GM12878 (cell line): ENCODE results near the gene TGIF2. TPM values are rescaled to one million over a fixed set of nuclear protein-coding genes. Genes with fewer than 3 reads are reported as not detected.

Experiments used
- ATF2 ChIP-seq: IDR thresholded peaks from 2 replicates; pipeline ENCODE4 v1.6.1; 2012; ENCODE audit warnings: low read length, inconsistent platforms
- ESRRA ChIP-seq: IDR thresholded peaks from 2 replicates; pipeline ENCODE4 v1.6.1; 2012; ENCODE audit warnings: mild to moderate bottlenecking, low read length, improper control_type of control experiment
- FOS ChIP-seq: IDR thresholded peaks from 3 replicates; pipeline ENCODE4 v1.6.1; 2011; ENCODE audit warnings: borderline replicate concordance; ENCODE audit not compliant: insufficient read length; ENCODE audit errors: extremely low read depth
- HDGF ChIP-seq: fragments of 450-650 bp; IDR thresholded peaks from 2 replicates; pipeline ENCODE4 v1.6.1; 2016; ENCODE audit warnings: antibody characterized with exemption
- JUNB ChIP-seq: IDR thresholded peaks from 2 replicates; pipeline ENCODE4 v1.6.1; 2016; ENCODE audit warnings: antibody characterized with exemption, mild to moderate bottlenecking
- KLF5 ChIP-seq: fragments of 450-650 bp; IDR thresholded peaks from 2 replicates; pipeline ENCODE4 v1.6.1; 2014; ENCODE audit warnings: mild to moderate bottlenecking; ENCODE audit not compliant: partially characterized antibody
- NBN ChIP-seq: fragments of 450-650 bp; IDR thresholded peaks from 2 replicates; pipeline ENCODE4 v1.6.1; 2016
- NR2F1 ChIP-seq: fragments of 450-650 bp; conservative IDR thresholded peaks from 2 replicates; pipeline ENCODE4 v1.6.1; 2017; ENCODE audit warnings: mild to moderate bottlenecking
- PAX5 ChIP-seq: IDR thresholded peaks from 2 replicates; pipeline ENCODE4 v1.6.1; 2011; ENCODE audit warnings: low read depth, low read length, borderline replicate concordance
- POLR2AphosphoS2 ChIP-seq: IDR thresholded peaks from 2 replicates; pipeline ENCODE4 v1.6.1; 2011; ENCODE audit warnings: low read depth, mild to moderate bottlenecking, low read length, improper control_type of control experiment, moderate library complexity
- RB1 ChIP-seq: fragments of 450-650 bp; formaldehyde crosslinking; IDR thresholded peaks from 2 replicates; pipeline ENCODE4 v1.6.1; 2017; ENCODE audit warnings: mild to moderate bottlenecking, borderline replicate concordance
- RFX5 ChIP-seq: IDR thresholded peaks from 2 replicates; pipeline ENCODE4 v1.6.1; 2011; ENCODE audit warnings: low read depth, low read length, improper control_type of control experiment
- SMARCA5 ChIP-seq: fragments of 450-650 bp; IDR thresholded peaks from 2 replicates; pipeline ENCODE4 v1.6.1; 2017; ENCODE audit warnings: mild to moderate bottlenecking
- ZNF217 ChIP-seq: fragments of 450-650 bp; IDR thresholded peaks from 2 replicates; pipeline ENCODE4 v1.6.1; 2017; ENCODE audit warnings: antibody characterized with exemption, mild to moderate bottlenecking
- polyA plus RNA-seq, 11 experiments: library from polyadenylated mRNA; depleted of rRNA in 4 of 11; unstranded in 6 of 11; stranded (reverse) in 5 of 11; fragments of >200 nt; fragmentation: Nextera tagmentation in 4 of 11; fragmentation: Illumina TruSeq in 1 of 11; extraction: Ambion mirVana in 4 of 11; extraction: Trizol in 1 of 11; gene quantifications; 1 replicate in 1 of 11; 2 replicates in 10 of 11; pipeline versions ENCODE4 v1.2.1 to v1.2.3, GENCODE V29; 2011 to 2016; ENCODE audit warnings: inconsistent platforms in 2 of 11, missing spikeins in 2 of 11, low read depth in 1 of 11
- total RNA-seq, 4 experiments: library from RNA; depleted of rRNA in 3 of 4; stranded (reverse); fragments of >200 nt in 3 of 4; fragmentation: Illumina TruSeq in 1 of 4; extraction: Trizol in 1 of 4; gene quantifications; 2 replicates each; pipeline versions ENCODE4 v1.2.1 to v1.2.3, GENCODE V29; 2013 to 2021
- TF ChIP-seq, protein P1 (sequence below): IDR thresholded peaks from 2 replicates; pipeline ENCODE4 v1.6.1; 2011; ENCODE audit warnings: borderline replicate concordance, low read depth, mild to moderate bottlenecking, moderate library complexity, mixed read lengths, low read length; ENCODE audit not compliant: insufficient read depth; ENCODE audit errors: extremely low read length

TGIF2 gene
- total and polyA plus RNA-seq, 10 of the 15 experiments (the other 5 are each of a cell fraction or from before 2014, with no cell fraction given): 13.1 to 47.1 (median 36.6) TPM

DNA sequence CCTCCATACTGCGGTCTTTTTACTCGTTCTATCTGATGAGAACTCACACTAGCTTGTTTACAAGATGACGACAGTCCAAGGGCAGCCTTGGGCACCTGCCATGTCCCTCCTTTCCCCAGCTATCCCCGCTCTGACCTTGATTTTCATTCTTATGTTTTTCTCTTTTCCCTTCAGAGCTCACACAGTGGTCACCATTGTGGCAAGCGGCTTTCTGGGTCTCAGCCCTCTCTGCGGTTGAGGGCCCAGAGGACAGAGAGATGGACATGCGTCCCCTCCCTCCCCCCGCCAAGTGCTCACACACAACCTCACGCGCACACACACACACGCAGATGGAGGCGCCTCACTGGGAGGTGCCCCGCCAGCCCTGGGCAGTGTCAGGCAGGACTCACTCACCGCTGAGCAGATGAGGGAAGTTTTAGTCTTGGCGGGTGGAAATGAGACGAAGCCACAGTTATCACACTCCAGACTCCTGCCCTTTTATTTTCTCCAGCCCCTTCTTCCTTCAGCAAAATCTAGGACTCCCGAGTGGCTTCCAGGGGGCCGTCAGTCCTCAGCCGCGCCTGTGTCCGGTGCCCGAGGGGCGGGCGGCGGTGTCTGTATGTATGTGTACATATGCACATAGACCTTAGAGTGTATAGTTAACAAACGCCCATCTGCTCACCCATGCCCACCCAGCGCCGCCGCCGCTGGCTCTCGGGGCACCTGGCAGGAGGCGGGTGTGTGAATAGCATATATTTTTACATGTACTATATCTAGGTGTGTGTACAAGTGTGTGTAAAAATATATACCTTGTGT lies 45.9 kb upstream of the TGIF2 start (continued):
- TF ChIP-seq FOS: no peak
- no peak for TF ChIP-seq NBN
- no peak for TF ChIP-seq HDGF
- TF ChIP-seq PAX5: no peak
- no peak for TF ChIP-seq ESRRA
- TF ChIP-seq SMARCA5: no peak
- TF ChIP-seq NR2F1: no peak
- TF ChIP-seq JUNB: no peak
- TF ChIP-seq, protein P1, sequence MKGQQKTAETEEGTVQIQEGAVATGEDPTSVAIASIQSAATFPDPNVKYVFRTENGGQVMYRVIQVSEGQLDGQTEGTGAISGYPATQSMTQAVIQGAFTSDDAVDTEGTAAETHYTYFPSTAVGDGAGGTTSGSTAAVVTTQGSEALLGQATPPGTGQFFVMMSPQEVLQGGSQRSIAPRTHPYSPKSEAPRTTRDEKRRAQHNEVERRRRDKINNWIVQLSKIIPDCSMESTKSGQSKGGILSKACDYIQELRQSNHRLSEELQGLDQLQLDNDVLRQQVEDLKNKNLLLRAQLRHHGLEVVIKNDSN: no peak
- TF ChIP-seq KLF5: no peak
- no peak for TF ChIP-seq RFX5
- TF ChIP-seq ATF2: no peak
- no peak for TF ChIP-seq ZNF217
- TF ChIP-seq POLR2AphosphoS2: no peak
- TF ChIP-seq RB1: no peak
